WTC11 (cell line): ENCODE results near the gene PBOV1. TPM values are rescaled to one million over a fixed set of nuclear protein-coding genes. Genes with fewer than 3 reads are reported as not detected.

Experiments
- ATAC-seq: fragments of 200-7000 bp; cut with Tn5 transposase; 2 replicates; pipeline ENCODE4 v1.10.0; 2021; ENCODE audit warnings: mild to moderate bottlenecking, moderate library complexity
- CTCF ChIA-PET: fragments of 300-600 bp; sonication (Branson Sonifier 250); formaldehyde crosslinking; loops from one replicate; lab custom pipeline; 2021; ENCODE audit warnings: antibody characterized with exemption; lab: Charles Lee
- POLR2A ChIA-PET: fragments of 350-600 bp; sonication (Branson Sonifier 250); formaldehyde crosslinking; loops from one replicate; lab custom pipeline; 2021; ENCODE audit warnings: antibody characterized with exemption; lab: Charles Lee
- DNase-seq: peaks from one replicate; pipeline ENCODE4 v3.0.0; 2021; ENCODE audit warnings: low spot score
- H3K27ac Mint-ChIP-seq: 2 replicates; pipeline ENCODE4 v1.8.0; 2021; ENCODE audit warnings: mixed read lengths
- H3K27me3 Mint-ChIP-seq: 2 replicates; pipeline ENCODE4 v1.8.0; 2021; ENCODE audit warnings: low read depth, mild to moderate bottlenecking, moderate library complexity, mixed read lengths
- H3K36me3 Mint-ChIP-seq: 2 replicates; pipeline ENCODE4 v1.8.0; 2021; ENCODE audit warnings: mixed read lengths
- H3K4me1 Mint-ChIP-seq: 2 replicates; pipeline ENCODE4 v1.8.0; 2022; ENCODE audit warnings: mixed read lengths
- H3K4me3 Mint-ChIP-seq: 2 replicates; pipeline ENCODE4 v1.8.0; 2021; ENCODE audit warnings: mild to moderate bottlenecking, moderate library complexity, mixed read lengths
- H3K9me3 Mint-ChIP-seq: 2 replicates; pipeline ENCODE4 v1.8.0; 2021; ENCODE audit warnings: mixed read lengths
- ATF1 ChIP-seq: sonication (generic); formaldehyde crosslinking; IDR thresholded peaks from 2 replicates; pipeline ENCODE4 v1.8.1; 2023; ENCODE audit warnings: mild to moderate bottlenecking, moderate library complexity, missing genetic modification reagents
- E2F4 ChIP-seq: sonication (generic); formaldehyde crosslinking; IDR thresholded peaks from 2 replicates; pipeline ENCODE4 v1.8.1; 2022; ENCODE audit warnings: low read depth, mild to moderate bottlenecking, moderate library complexity, missing genetic modification reagents, borderline replicate concordance
- ESRRA ChIP-seq: sonication (generic); formaldehyde crosslinking; IDR thresholded peaks from 2 replicates; pipeline ENCODE4 v1.8.1; 2022; ENCODE audit warnings: mild to moderate bottlenecking, missing genetic modification reagents, borderline replicate concordance
- MLX ChIP-seq: sonication (generic); formaldehyde crosslinking; IDR thresholded peaks from 2 replicates; pipeline ENCODE4 v1.8.1; 2023; ENCODE audit warnings: mild to moderate bottlenecking, missing genetic modification reagents, moderate library complexity
- MYBL2 ChIP-seq: sonication (generic); formaldehyde crosslinking; IDR thresholded peaks from 2 replicates; pipeline ENCODE4 v1.8.1; 2023; ENCODE audit warnings: mild to moderate bottlenecking, moderate library complexity, missing genetic modification reagents
- NR3C1 ChIP-seq: sonication (generic); formaldehyde crosslinking; conservative IDR thresholded peaks from 2 replicates; pipeline ENCODE4 v1.8.1; 2023; ENCODE audit warnings: low read depth, mild to moderate bottlenecking, missing genetic modification reagents
- SMAD4 ChIP-seq: sonication (generic); formaldehyde crosslinking; IDR thresholded peaks from 2 replicates; pipeline ENCODE4 v1.8.0; 2022; ENCODE audit warnings: mild to moderate bottlenecking, missing genetic modification reagents
- TCF7 ChIP-seq: sonication (generic); formaldehyde crosslinking; IDR thresholded peaks from 2 replicates; pipeline ENCODE4 v1.8.0; 2022; ENCODE audit warnings: mild to moderate bottlenecking, low read depth, missing genetic modification reagents, moderate library complexity
- ZNF232 ChIP-seq: sonication (generic); formaldehyde crosslinking; IDR thresholded peaks from 2 replicates; pipeline ENCODE4 v1.8.0; 2022; ENCODE audit warnings: mild to moderate bottlenecking, missing genetic modification reagents
- ZNF671 ChIP-seq: fragments of 250-450 bp; sonication (Bioruptor Pico); IDR thresholded peaks from 2 replicates; pipeline ENCODE4 v1.8.0; 2021; ENCODE audit warnings: mild to moderate bottlenecking
- total RNA-seq: library from RNA; stranded (reverse); gene quantifications from 3 replicates; pipeline ENCODE4 v1.2.3, GENCODE V29; 2021
- TF ChIP-seq, protein P1 (sequence below): fragments of 250-450 bp; sonication (Bioruptor Pico); IDR thresholded peaks from 2 replicates; pipeline ENCODE4 v1.9.0; 2021; ENCODE audit warnings: mild to moderate bottlenecking
- TF ChIP-seq, protein P2 (sequence below): sonication (generic); formaldehyde crosslinking; IDR thresholded peaks from 2 replicates; pipeline ENCODE4 v1.8.1; 2022; ENCODE audit warnings: mild to moderate bottlenecking, missing genetic modification reagents, moderate library complexity, borderline replicate concordance
- TF ChIP-seq, protein P3 (sequence below): sonication (generic); formaldehyde crosslinking; IDR thresholded peaks from 2 replicates; pipeline ENCODE4 v1.8.1; 2022; ENCODE audit warnings: mild to moderate bottlenecking, moderate library complexity, missing genetic modification reagents
- TF ChIP-seq, protein P4 (sequence below): fragments of 250-450 bp; sonication (Bioruptor Pico); IDR thresholded peaks from 2 replicates; pipeline ENCODE4 v1.9.0; 2021; ENCODE audit warnings: moderate library complexity, mild to moderate bottlenecking, inconsistent platforms, borderline replicate concordance

Gene PBOV1
- total RNA-seq, 1 experiment from 2014 or later = not detected

GRCh38 chr6:138205437-138206094 lies 12.7 kb downstream of the PBOV1 start:
- H3K4me1 Mint-ChIP-seq = peaks cover 26% of the 10 kb centered on the region
- TF ChIP-seq ZNF671 (no peak), MYBL2 (CRISPR knock-in tag) (no peak)
- TF ChIP-seq, protein P1, sequence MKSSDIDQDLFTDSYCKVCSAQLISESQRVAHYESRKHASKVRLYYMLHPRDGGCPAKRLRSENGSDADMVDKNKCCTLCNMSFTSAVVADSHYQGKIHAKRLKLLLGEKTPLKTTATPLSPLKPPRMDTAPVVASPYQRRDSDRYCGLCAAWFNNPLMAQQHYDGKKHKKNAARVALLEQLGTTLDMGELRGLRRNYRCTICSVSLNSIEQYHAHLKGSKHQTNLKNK (CRISPR knock-in tag) = no peak
- DNase-seq (no peak), ATAC-seq (no peak)
- peaks cover 3% of the 10 kb centered on the region; the same call in 1 of the 2 replicates for H3K27me3 Mint-ChIP-seq
- ChIA-PET POLR2A (no interaction called here), CTCF (no interaction called here)
- no peak overlapping the region for H3K4me3 Mint-ChIP-seq
- peaks cover 8% of the 10 kb centered on the region; the same call in 1 of the 2 replicates for H3K36me3 Mint-ChIP-seq
- H3K27ac Mint-ChIP-seq = no peak overlapping the region
- H3K9me3 Mint-ChIP-seq = peaks cover 9% of the 10 kb centered on the region

GRCh38 chr6:138204792-138205384 lies 13.4 kb downstream of the PBOV1 start:
- Mint-ChIP-seq H3K36me3 (peaks cover 14% of the 10 kb centered on the region; the same call in 1 of the 2 replicates), H3K4me3 (no peak overlapping the region), H3K27ac (no peak overlapping the region), H3K4me1 (peaks cover 32% of the 10 kb centered on the region), H3K27me3 (peaks cover 3% of the 10 kb centered on the region; the same call in 1 of the 2 replicates)
- DNase-seq = no peak
- POLR2A ChIA-PET = no interaction called here
- TF ChIP-seq TCF7 (no peak), NR3C1 (CRISPR knock-in tag) (no peak), MLX (CRISPR knock-in tag) (no peak), SMAD4 (CRISPR knock-in tag) (no peak), E2F4 (CRISPR knock-in tag) (no peak)
- TF ChIP-seq, protein P2, sequence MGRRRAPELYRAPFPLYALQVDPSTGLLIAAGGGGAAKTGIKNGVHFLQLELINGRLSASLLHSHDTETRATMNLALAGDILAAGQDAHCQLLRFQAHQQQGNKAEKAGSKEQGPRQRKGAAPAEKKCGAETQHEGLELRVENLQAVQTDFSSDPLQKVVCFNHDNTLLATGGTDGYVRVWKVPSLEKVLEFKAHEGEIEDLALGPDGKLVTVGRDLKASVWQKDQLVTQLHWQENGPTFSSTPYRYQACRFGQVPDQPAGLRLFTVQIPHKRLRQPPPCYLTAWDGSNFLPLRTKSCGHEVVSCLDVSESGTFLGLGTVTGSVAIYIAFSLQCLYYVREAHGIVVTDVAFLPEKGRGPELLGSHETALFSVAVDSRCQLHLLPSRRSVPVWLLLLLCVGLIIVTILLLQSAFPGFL = no peak
- TF ChIP-seq, all 79 proteins: peak for 0
- H3K9me3 Mint-ChIP-seq = peaks cover 16% of the 10 kb centered on the region
- CTCF ChIA-PET = no interaction called here
- ATAC-seq = no peak

DNA sequence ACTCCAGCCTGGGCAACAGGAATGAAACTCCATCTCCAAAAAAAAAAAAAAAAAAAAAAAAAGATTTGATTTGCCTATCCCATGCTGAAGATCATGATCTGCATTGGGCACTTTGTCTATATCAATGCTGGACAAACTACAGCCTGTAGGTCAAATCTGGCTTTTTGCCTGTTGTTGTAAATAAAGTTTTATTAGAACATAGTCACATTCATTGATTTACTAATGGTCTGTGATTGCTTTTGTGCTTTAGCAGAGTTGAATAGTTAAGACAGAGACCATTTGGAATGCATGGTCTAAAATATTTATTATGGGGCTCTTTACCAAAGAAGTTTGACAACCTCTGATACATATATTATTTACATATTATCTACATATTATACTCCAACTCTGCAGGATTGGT lies 14.0 kb downstream of the PBOV1 start:
- DNase-seq = no peak
- ATAC-seq = no peak
- Mint-ChIP-seq H3K27me3 (peaks cover 3% of the 10 kb centered on the region; the same call in 1 of the 2 replicates), H3K36me3 (peaks cover 16% of the 10 kb centered on the region; the same call in 1 of the 2 replicates), H3K9me3 (peaks cover 16% of the 10 kb centered on the region), H3K4me3 (no peak overlapping the region), H3K4me1 (peaks cover 35% of the 10 kb centered on the region), H3K27ac (no peak overlapping the region)
- TF ChIP-seq, protein P3, sequence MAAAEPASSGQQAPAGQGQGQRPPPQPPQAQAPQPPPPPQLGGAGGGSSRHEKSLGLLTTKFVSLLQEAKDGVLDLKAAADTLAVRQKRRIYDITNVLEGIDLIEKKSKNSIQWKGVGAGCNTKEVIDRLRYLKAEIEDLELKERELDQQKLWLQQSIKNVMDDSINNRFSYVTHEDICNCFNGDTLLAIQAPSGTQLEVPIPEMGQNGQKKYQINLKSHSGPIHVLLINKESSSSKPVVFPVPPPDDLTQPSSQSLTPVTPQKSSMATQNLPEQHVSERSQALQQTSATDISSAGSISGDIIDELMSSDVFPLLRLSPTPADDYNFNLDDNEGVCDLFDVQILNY = no peak
- TF ChIP-seq ESRRA (CRISPR knock-in tag) (no peak), ZNF232 (CRISPR knock-in tag) (no peak), ATF1 (CRISPR knock-in tag) (no peak)
- TF ChIP-seq, protein P4, sequence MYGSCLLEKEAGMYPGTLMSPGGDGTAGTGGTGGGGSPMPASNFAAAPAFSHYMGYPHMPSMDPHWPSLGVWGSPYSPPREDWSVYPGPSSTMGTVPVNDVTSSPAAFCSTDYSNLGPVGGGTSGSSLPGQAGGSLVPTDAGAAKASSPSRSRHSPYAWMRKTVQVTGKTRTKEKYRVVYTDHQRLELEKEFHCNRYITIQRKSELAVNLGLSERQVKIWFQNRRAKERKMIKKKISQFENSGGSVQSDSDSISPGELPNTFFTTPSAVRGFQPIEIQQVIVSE (CRISPR knock-in tag) = no peak
- ChIA-PET POLR2A (no interaction called here), CTCF (no interaction called here)
